Heart left ventricle (tissue), 16 donors: ENCODE results near the gene CHST11. TPM values are rescaled to one million over a fixed set of nuclear protein-coding genes. Genes with fewer than 3 reads are reported as not detected.

ENCODE experiments used
- ATAC-seq, 4 donors: fragments of 200-7000 bp; cut with Tn5 transposase; one replicate each; pipeline ENCODE4 v1.9.1; 2020 to 2022; ENCODE audit warnings: moderate library complexity in 4 of 4, mild to moderate bottlenecking in 3 of 4, moderate number of reproducible peaks in 1 of 4
- DNase-seq, 5 donors: peaks; one replicate each; pipeline ENCODE4 v3.0.0-alpha.2; 2020
- H3K27ac ChIP-seq, 12 donors: fragments of 200-600 bp; sonication (generic) in 4 of 12; one replicate each; pipeline versions ENCODE4 v1.5.0 to v1.8.0; 2016 to 2022; ENCODE audit warnings: mild to moderate bottlenecking in 2 of 12
- H3K27me3 ChIP-seq, 9 donors: fragments of 200-600 bp; sonication (generic) in 2 of 9; one replicate each; pipeline versions ENCODE4 v1.5.1 to v1.8.0; 2016 to 2022; ENCODE audit warnings: mild to moderate bottlenecking in 3 of 9
- H3K36me3 ChIP-seq, 9 donors: fragments of 200-600 bp; sonication (generic) in 2 of 9; one replicate each; pipeline versions ENCODE4 v1.5.0 to v1.8.0; 2018 to 2022; ENCODE audit warnings: mild to moderate bottlenecking in 2 of 9
- H3K4me1 ChIP-seq, 12 donors: fragments of 200-600 bp; sonication (generic) in 4 of 12; one replicate each; pipeline versions ENCODE4 v1.5.0 to v1.8.0; 2016 to 2022; ENCODE audit warnings: mild to moderate bottlenecking in 3 of 12
- H3K4me3 ChIP-seq, 12 donors: fragments of 200-600 bp; sonication (generic) in 4 of 12; one replicate each; pipeline versions ENCODE4 v1.5.0 to v1.8.0; 2017 to 2022; ENCODE audit warnings: mild to moderate bottlenecking in 9 of 12, moderate library complexity in 4 of 12
- H3K9me3 ChIP-seq, 12 donors: fragments of 200-600 bp; sonication (generic) in 4 of 12; one replicate each; pipeline versions ENCODE4 v1.5.0 to v1.8.0; 2016 to 2022; ENCODE audit warnings: mild to moderate bottlenecking in 1 of 12
- CTCF ChIP-seq, 12 donors: fragments of 200-600 bp; sonication (generic) in 4 of 12; IDR thresholded peaks; one replicate each; pipeline versions ENCODE4 v1.5.0 to v1.8.0; 2018 to 2022; ENCODE audit warnings: antibody characterized with exemption in 12 of 12, mild to moderate bottlenecking in 5 of 12
- POLR2A ChIP-seq, 2 donors: fragments of 450-650 bp; IDR thresholded peaks; one replicate each; pipeline ENCODE4 v1.6.1; 2017; ENCODE audit warnings: antibody characterized with exemption in 2 of 2, mild to moderate bottlenecking in 2 of 2, moderate library complexity in 2 of 2
- WGBS, 4 donors: extraction: QIAGEN DNeasy Blood & Tissue Kit in 2 of 4; methylation state at CpG; one replicate each; pipeline versions ENCODE4 v1.1.5 to v1.1.7; 2013 to 2018; 5-methylcytosine and 5-hydroxymethylcytosine counted together
- intact Hi-C, 10 donors: fragments of 100-400 bp; cut with DNase I; formaldehyde crosslinking; loops; one replicate each; pipeline versions ENCODE4 v1.11.1 to v1.14.2; 2022
- polyA plus RNA-seq, 2 donors: library from polyadenylated mRNA; stranded (reverse); fragments of 200-250 nt; gene quantifications; one replicate each; pipeline ENCODE4 v1.2.3, GENCODE V29; 2013
- total RNA-seq, 9 donors: library from RNA; depleted of rRNA in 2 of 9; stranded (reverse); fragments of >200 nt in 2 of 9; fragmentation: NEBNext Ultra II Directional in 3 of 9; extraction: Animal tissue kit (Norgen Biotek cat#: 25700) in 3 of 9; gene quantifications; one replicate each; pipeline versions ENCODE4 v1.1.0 to v1.2.4, GENCODE V29; 2016 to 2023
- donor health status: ischemic (EF 13 %, LVEDD 7.1; RV severe dilation, severe dysfunction).
- donor health status: healthy with polysubstance abuse.
- donor health status: DM: no; HTN: yes; CAD: no.
- donor health status: DM: no; HTN: no; CAD: no.
- donor health status: ischemic (EF 25% LVEDD 6.9; RV normal size, moderate dysfunction).
- donor health status: ischemic (EF 25% LVEDD 5.7; RV mildly dilated, moderate dysfunction).
- donor health status: healthy.
- donor health status: DM: yes; HTN: yes; CAD: no.
- donor health status: ischemic (EF 35%, LVEDD 5.7; RV mildly dilated, moderate dysfunction).
- donor health status: nonischemic (EF 11% LVEDD 7.7; RV severe dilation, severe dysfunction).
- donor health status: DM: yes; HTN: yes; CAD: no.
- donor health status: PGD.
- donor health status: ischemic (EF 29% LVEDD 5.4; RV normal size, mild dysfunction).
- donor health status: nonischemic (EF 23%, LVEDD 6.1; RV moderate dilation, normal function).

The CHST11 gene
- total and polyA plus RNA-seq, 11 donors: 1.1 to 16.9 (median 3.4) TPM

DNA sequence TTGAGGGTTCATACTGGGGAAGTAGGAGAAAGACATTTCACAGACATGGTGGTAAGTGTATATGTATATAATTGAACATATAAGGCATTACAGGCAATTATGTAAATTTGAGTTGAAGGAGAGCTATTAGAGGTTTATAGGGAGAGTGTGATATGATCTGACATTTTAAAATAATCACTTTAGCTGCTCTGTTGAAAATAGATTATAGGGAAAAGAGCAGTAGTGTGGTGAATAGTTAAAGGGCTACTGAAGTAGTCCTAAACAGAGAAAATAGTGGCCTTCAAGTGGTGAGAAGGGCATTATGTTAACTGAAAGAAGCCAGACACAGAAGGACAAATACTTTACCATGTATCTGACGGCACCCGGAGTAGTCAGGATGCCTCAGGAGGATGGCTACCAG is 267.1 kb downstream of the CHST11 start:
- 78 to 89% (median 84%) methylated on average over 2 of the region's 2 CpGs for WGBS, 4 donors
- H3K36me3 ChIP-seq: no peaks in the 10 kb centered on the region
- no peaks in the 10 kb centered on the region for H3K9me3 ChIP-seq
- TF ChIP-seq CTCF (IDR thresholded peaks at IDR 0.05) (no peak), POLR2A (IDR thresholded peaks at IDR 0.05) (no peak)
- no peaks in the 10 kb centered on the region for H3K27me3 ChIP-seq
- H3K4me1 ChIP-seq: peaks cover 0 to 45% (median 9%) of the 10 kb centered on the region in 12 donors
- no peak overlapping the region for H3K4me3 ChIP-seq
- DNase-seq (no peak), ATAC-seq (no peak)
- no peak overlapping the region for H3K27ac ChIP-seq
- intact Hi-C loops: no loop called here

DNA sequence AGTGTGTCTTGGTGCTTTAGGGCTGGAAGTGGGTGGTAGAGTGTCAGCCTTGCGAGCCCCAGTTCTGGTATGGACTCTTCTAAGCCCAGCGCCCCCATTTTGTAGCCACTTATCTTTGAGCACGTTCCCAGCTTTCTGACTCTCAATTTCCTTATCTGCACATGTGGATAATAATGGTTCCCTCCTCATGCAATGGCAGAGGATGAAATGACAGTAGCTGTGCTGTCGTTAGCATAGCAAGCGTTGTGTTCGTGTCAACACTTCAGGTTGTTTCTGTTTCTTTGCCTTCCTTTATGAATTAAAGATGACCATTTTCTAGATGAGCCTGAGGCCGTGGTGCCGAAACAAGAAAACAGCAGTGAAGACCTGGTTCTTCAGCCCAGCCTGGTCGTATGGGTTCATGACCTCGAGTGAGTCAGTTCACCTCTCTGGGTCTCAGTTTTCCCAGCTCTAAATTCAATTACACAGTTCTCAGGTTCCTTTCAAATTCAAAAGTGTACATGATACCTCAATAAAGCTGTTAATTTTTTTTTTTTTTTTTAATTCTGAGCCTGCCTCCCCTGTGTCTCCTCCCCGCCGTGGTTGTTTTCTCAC is 268.3 kb downstream of the CHST11 start:
- Histone ChIP-seq H3K27ac (no peak overlapping the region), H3K27me3 (no peaks in the 10 kb centered on the region), H3K36me3 (no peaks in the 10 kb centered on the region), H3K4me3 (no peak overlapping the region), H3K4me1 (peaks cover 0 to 33% (median 7%) of the 10 kb centered on the region in 12 donors), H3K9me3 (no peaks in the 10 kb centered on the region)
- intact Hi-C loops: no loop called here
- WGBS, 4 donors: 90 to 95% (median 92%) methylated on average over 12 of the region's 12 CpGs
- TF ChIP-seq CTCF (IDR thresholded peaks at IDR 0.05): no peak
- DNase-seq (no peak), ATAC-seq (no peak)

DNA sequence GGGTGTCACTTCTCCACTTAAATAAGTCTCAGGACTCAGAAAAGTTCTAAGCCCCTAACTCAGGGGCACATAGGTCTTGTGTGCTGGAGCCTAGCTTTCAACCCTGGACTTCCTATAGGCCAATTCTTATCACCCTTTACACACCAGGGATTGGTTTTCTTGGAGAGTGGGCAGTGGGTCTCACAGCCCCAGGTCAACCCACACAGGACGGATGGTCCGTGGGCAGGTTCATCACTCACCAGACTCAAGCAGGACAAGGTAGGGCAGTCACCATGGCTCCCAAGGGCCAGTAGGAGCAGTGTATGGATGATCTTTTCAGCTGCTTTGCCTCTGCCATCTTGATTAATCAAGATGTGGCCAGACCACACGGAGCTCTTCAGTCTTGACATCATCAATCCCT is 268.9 kb downstream of the CHST11 start:
- H3K27ac ChIP-seq: no peak overlapping the region
- intact Hi-C loops: no loop called here
- H3K36me3 ChIP-seq: no peaks in the 10 kb centered on the region
- H3K9me3 ChIP-seq: no peaks in the 10 kb centered on the region
- no peaks in the 10 kb centered on the region for H3K27me3 ChIP-seq
- H3K4me3 ChIP-seq: no peak overlapping the region
- WGBS, 4 donors: 89 to 100% (median 94%) methylated on average over 3 of the region's 3 CpGs
- peaks cover 0 to 30% (median 6%) of the 10 kb centered on the region in 12 donors for H3K4me1 ChIP-seq
- DNase-seq (no peak), ATAC-seq (no peak)
- TF ChIP-seq POLR2A (IDR thresholded peaks at IDR 0.05) (no peak), CTCF (IDR thresholded peaks at IDR 0.05) (no peak)

GRCh38 chr12:104727726-104728465 is 271.1 kb downstream of the CHST11 start:
- Histone ChIP-seq H3K27ac (peak overlapping the region in 1 of 12 donors; percentile 43), H3K36me3 (no peaks in the 10 kb centered on the region), H3K4me1 (peaks cover 0 to 20% (median 0%) of the 10 kb centered on the region in 12 donors), H3K9me3 (no peaks in the 10 kb centered on the region), H3K4me3 (no peak overlapping the region), H3K27me3 (no peaks in the 10 kb centered on the region)
- DNase-seq: no peak
- TF ChIP-seq CTCF (IDR thresholded peaks at IDR 0.05): no peak
- no peak for TF ChIP-seq POLR2A (IDR thresholded peaks at IDR 0.05)
- intact Hi-C loops: no loop called here
- WGBS, 4 donors: 75 to 81% (median 75%) methylated on average over 10 of the region's 10 CpGs
- no peak for ATAC-seq
